ENCODE data around the gene ACOT11. TPM values are rescaled to one million over a fixed set of nuclear protein-coding genes. Genes with fewer than 3 reads are reported as not detected.

ACOT11 gene
- total RNA-seq, 1 donor from 2014 or later: 43.4 TPM

DNA sequence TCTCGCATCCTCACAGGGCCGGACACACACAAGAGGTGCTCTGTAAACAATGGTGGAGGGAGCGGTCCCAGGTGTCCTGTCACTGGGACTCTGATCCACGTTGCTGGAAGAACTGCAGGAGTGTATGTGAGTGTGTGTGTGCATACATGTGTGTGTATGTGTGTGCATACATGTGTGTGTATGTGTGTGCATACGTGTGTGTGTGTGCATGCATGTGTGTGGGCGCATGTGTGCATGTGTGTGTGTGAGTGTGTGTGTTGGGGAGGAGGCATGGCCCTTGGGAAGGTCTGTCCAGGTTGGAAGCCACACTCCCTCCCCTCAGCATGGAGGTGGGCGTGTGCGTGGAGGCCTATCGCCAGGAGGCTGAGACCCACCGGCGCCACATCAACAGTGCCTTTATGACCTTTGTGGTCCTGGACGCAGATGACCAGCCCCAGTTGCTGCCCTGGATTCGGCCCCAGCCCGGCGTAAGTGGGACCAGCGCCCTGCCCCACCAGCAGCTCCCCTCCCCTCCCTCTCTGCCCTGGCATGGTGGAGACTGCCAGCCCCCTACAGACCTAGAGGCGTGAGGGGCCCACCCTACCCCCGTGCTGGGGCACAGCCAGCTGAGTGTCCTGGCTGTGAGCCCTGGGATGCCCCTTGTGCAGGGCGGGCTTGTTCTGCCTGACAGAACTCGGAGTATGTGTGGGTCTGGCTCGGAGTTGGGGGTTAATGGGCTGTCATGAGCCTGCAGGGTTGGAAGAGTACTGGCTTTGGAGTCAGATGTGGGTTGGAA, 53.1 kb downstream of the ACOT11 start:
- no peak for DNase-seq (ENCODE audit: missing footprints)
- no peak for ATAC-seq
- intact Hi-C loops (cut with DNase I): no loop called here

- no peak for ATAC-seq
- intact Hi-C loops (cut with DNase I): no loop called here
- no peak for DNase-seq (ENCODE audit: missing footprints)
Measured at GRCh38 chr1:54601730-54602129, 53.7 kb downstream of the ACOT11 start.

DNA sequence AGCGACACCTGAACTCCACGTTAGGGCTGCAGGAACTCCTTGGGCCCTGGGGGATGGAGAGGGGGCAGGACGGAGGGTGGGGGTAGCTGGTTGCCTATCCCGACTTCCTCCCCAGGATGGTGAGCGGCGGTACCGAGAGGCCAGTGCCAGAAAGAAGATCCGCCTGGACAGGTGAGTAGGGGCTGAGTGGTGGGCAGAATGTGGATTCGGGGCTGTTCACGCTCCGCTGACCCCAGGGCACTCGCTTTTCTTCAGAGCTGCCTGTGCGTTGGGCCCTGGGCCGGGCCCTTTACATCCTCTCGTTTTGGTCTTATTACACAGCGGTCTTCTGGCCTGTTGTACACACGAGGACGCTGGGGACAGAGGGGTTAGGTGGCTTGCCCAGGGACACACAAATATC, 54.5 kb downstream of the ACOT11 start:
- no peak for DNase-seq (ENCODE audit: missing footprints)
- intact Hi-C loops (cut with DNase I): no loop called here
- ATAC-seq: no peak

DNA sequence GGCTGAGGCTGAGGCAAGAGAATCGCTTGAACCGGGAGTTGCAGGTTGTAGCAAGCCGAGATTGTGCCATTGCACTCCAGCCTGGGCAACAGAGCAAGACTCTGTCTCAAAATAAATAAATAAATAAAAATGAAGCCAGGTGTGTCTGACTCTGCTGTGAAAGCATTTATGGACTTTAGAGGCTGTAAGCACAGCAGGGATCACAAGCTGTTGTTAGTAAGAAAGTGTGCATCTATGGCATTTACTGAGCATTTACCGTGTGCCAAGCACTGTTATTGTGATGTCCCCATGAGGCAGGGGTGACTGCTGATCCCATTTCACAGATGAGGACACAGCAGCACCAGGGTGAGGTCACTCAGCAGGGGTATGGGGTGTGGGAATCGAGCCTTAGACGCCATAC, 55.2 kb downstream of the ACOT11 start:
- intact Hi-C loops (cut with DNase I): no loop called here
- DNase-seq (ENCODE audit: missing footprints) (no peak), ATAC-seq (no peak)

DNA sequence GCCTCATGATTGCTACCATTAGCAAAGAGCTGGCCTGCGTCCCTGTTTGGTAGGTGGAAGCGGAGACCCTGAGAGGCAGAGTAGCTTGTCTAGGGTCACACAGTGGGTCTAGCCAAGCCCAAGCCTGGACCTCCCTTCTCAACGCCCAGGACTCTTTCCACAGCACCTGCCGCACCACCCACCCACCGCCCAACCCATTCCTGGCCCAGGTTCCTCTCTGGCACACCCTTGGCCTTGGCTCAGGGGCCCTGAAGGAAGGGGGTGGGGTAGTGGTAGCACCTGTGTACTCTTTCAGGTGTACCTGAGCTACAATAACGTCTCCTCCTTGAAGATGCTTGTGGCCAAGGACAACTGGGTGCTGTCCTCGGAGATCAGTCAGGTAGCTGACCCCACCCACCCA, 56.0 kb downstream of the ACOT11 start:
- ATAC-seq (no peak), DNase-seq (ENCODE audit: missing footprints) (no peak)
- intact Hi-C loops (cut with DNase I): no loop called here

DNA sequence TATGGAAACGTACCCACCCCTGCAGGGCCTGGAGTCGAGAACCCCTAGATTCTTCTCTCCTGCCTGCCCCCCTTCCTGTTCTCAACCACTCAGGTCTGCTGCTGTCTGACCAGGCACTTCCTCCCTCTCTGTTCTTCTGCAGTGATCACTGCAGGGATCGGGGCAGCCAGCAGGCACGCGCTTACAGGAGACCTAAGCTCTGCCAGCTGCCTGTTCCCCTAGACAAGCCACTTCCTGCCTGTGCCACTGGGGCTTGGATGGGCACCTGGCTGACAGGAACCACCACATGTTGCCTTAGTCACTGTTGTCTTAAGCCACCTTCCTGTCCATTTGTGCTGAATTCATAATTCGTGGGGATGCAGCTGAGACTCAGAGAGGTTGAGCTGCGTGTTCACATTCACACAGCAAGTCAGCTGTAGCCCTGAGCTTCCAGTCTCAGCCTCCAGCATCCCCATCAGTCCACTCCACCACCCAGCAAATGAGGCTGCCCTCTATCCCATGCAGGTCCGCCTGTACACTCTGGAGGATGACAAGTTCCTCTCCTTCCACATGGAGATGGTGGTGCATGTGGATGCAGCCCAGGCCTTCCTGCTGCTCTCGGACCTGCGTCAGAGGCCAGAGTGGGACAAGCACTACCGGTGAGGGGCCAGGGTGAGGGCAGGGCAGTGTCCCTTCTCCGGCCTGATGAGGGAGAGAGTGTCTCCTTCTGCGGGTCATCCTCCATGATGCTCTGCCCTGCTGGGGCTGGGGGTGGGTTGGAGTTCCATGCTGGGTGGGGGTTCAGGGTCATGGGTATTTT, 56.7 kb downstream of the ACOT11 start:
- DNase-seq (ENCODE audit: missing footprints) (no peak), ATAC-seq (no peak)
- intact Hi-C loops (cut with DNase I): no loop called here

DNA sequence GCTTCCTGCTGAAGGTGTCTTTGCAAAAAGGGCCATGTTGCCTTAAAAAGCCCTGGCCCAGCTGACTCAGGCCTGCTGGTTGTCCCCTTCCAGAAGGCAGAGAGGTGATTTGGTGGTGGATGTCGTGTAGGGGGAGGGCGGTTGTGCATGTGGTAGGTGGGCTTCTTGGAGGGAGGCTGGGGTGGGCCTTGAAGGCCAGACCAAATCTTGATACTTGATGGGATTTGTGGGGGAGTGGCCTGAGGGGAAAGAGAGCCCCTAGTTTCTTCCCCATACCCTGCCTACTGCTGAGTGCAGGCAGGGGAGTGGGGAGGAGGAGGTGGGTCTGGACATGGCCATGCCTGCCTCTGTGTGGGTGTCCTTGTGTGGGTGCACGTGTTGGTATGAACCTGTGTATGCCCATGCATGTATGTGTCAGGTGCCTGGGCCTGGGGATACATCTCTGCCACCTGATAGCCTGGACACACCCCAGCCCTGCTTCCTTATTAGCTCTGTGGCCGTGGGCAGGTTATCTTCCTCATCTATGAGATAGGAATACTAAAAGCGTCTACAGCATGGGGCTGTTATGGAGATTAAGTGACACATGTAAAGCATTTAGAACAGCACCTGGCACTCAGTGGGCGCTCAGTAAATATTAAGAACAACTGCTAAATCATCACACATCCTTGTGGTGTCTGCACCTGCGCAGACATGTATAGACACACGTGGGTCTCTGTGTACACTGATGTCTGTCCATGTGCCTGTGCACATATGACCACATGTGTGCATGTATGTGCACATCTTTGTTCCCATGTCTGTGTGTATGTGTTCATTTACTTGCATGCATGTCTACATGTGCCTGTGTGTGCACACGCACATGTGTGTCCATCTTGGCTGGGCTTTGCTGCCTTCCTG, 58.3 kb downstream of the ACOT11 start:
- intact Hi-C loops (cut with DNase I): no loop called here
- DNase-seq (ENCODE audit: missing footprints): no peak
- no peak for ATAC-seq

DNA sequence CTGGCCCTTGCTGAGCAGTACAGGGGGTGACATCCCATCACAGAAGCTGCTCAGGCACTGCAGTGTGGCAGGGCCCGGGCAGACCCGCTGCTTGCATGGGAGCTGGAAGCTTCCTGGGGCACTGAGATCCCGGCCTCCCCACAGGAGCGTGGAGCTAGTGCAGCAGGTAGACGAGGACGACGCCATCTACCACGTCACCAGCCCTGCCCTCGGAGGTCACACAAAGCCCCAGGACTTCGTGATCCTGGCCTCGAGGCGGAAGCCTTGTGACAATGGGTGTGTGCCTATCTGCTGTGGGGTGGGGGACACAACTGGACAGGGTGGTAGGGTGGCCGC, 58.9 kb downstream of the ACOT11 start:
- DNase-seq (ENCODE audit: missing footprints) (no peak), ATAC-seq (no peak)
- intact Hi-C loops (cut with DNase I): no loop called here

DNA sequence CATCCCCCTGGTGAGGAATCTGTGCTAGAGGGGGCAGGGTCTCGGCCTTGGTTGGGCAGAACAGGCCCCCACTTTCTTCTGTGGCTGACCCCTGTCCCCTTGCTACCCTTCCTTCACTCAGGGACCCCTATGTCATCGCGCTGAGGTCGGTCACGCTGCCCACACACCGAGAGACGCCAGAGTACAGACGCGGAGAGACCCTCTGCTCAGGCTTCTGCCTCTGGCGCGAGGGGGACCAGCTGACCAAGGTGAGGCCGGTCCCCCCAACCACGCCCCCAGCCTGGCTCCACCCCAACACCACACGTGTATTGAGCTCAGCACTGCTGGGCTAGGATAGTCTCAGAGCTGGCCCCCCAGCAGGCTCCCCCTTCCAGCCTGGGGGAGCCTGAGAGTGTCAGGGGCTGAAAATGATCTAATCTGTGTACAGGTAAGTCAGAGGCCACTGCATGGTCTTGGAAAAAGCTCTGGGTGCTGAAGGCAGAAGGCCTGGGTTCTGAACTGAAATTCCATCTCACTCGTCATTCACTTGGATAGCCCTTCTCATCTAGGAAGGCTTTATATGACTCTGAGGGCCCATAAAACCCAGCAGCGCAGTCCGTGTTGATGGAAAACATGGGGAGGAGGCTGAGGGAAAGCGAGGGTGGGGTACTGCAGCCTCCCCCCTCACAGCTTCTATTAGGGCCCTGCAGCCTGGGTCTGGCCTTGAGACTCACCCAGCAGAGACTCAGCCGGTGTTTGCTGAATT, 60.0 kb downstream of the ACOT11 start:
- DNase-seq (ENCODE audit: missing footprints) (no peak), ATAC-seq (no peak)
- intact Hi-C loops (cut with DNase I): no loop called here

DNA sequence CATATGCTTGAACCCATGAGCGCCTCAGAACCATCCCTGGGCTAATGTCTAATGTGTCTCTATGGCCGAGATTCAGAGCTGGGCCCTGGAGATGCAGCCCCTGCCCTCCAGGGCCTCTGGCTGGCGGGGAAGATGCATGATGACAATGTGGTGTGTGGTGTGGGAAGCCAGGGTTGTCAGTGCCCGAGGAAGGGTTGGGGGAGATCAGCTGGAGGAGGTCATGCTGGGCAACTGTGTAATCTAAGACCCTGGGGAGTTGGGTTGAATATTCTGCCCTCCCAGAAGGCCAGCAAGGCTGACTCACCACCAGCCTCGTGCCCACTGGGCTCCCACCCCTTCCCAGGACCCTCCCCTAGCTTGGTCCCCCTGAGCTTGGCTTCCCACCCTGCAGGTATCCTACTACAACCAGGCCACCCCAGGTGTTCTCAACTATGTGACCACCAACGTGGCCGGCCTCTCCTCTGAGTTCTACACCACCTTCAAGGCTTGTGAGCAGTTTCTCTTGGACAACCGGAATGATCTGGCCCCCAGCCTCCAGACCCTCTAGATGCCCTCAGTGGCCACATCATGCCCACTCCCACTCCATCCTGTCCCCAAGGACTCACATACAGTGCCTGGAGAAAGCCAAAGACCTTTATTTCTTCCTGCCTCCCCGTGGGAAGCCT, 60.7 kb downstream of the ACOT11 start:
- ATAC-seq (no peak), DNase-seq (ENCODE audit: missing footprints) (no peak)
- intact Hi-C loops (cut with DNase I): no loop called here

GRCh38 chr1:54609301-54609921, 61.4 kb downstream of the ACOT11 start:
- intact Hi-C loops (cut with DNase I): no loop called here
- ATAC-seq (peak; percentile 10), DNase-seq (ENCODE audit: missing footprints) (no peak)

- intact Hi-C loops (cut with DNase I): no loop called here
- no peak for ATAC-seq
- no peak for DNase-seq (ENCODE audit: missing footprints)
Measured at GRCh38 chr1:54610048-54610447, 62.0 kb downstream of the ACOT11 start.

DNA sequence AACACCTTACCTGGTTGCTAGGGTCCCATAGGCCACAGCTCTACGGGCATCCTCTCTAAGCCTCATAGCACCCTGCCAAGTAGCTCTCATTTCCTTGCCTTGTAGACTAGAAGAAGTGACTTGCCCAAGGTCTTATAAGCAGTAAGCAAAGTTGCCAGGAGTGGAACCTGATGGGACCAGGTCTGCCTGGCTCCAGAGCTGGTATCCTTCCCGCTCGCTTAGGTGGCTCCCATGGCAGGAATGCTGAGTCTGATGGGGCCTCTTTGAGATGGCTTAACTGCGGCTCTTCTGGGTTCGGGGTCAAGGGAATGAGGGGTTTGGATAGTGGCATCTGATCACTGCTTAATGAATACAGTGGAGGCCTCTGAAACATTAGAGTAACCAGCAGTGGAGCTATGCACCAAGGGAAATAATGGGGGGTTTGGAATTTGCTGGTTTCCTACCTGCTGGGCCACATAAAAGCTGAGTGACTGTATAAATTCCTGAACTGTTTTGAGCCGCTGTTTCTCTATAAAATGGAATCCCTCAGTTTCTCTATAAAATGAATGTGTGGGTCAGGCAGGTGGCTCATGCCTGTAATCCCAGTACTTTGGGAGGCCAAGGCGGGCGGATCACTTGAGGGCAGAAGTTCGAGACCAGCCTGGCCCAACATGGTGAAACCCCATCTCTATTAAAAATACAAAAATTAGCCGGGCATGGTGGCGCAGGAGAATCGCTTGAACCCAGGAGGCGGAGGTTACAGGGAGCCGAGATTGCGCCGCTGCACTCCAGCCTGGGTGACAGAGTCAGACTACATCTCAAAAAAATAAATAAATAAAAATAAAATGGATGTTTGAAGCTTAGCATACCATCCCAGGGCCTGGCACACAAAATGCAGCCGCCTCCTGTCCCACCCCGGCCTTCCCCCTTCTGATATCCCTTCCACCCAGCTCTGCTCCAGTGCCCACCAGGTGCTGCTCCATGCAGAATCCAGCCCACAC, 62.9 kb downstream of the ACOT11 start:
- no peak for DNase-seq (ENCODE audit: missing footprints)
- no peak for ATAC-seq
- intact Hi-C loops (cut with DNase I): no loop called here

GRCh38 chr1:54611621-54612020, 63.6 kb downstream of the ACOT11 start:
- no peak for ATAC-seq
- intact Hi-C loops (cut with DNase I): no loop called here
- DNase-seq (ENCODE audit: missing footprints): no peak

- ATAC-seq: no peak
- no peak for DNase-seq (ENCODE audit: missing footprints)
- intact Hi-C loops (cut with DNase I): no loop called here
Measured at GRCh38 chr1:54614024-54614423, 66.0 kb downstream of the ACOT11 start.

- intact Hi-C loops (cut with DNase I): no loop called here
- ATAC-seq (no peak), DNase-seq (ENCODE audit: missing footprints) (no peak)
Measured at GRCh38 chr1:54614563-54614962, 66.5 kb downstream of the ACOT11 start.

Data from Right ventricle myocardium inferior (tissue), 1 donor.